HG03103 (cell line): Measurements from ENCODE around the gene MSMB.
"Not testable (repeated sequence)": the region's sequence is repeated elsewhere in the genome, so short reads cannot be mapped to it uniquely, and the experiment has no call there.

Experiments used
- ATAC-seq: cut with Tn5 transposase; IDR thresholded peaks from one replicate; pipeline ENCODE4 v1.9.1; 2021; ENCODE audit warnings: low read depth; ENCODE audit not compliant: unreplicated experiment

The MSMB gene

GRCh38 chr10:46014683-46015405 is 31.2 kb downstream of the MSMB start:
- no peak for ATAC-seq

GRCh38 chr10:46014206-46014605 is 31.9 kb downstream of the MSMB start:
- ATAC-seq, result no peak

DNA sequence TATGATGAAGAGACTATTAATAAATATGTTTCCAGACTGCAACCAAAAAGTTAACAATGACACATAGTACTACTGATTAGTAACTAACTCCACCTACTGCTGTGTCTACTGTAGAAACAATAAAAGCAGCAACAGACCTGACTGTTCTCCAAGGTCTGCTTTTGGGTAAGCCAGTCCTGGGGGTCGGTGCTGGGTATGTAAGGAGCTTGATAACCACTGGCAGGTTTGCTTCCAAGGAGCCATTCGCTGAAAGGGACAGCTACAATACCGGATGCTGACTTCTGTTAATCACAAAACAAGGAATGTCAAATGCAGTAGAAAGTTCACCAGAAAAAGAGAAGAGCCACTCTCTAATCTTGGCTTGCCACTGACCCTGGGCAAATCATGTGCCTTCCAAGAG is 33.3 kb downstream of the MSMB start:
- no peak for ATAC-seq

DNA sequence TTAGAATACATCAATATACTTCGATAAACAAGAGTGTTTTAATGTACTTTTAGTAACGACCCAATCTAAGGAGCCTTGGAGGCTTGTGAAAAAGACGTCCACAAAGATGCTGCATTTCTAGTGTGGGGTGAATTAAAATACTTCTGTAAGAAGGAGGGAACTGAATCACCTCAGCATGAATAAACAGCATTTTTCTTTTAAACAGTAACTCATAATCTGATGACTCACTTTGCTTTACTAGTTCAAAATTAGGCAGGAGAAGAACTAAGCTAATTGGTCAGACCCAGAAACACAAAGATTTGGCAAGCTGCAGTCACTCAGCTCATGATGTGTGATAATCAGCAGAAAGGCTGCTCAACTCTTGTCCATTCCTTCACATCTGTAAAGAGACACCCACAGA is 39.9 kb downstream of the MSMB start:
- no peak for ATAC-seq

DNA sequence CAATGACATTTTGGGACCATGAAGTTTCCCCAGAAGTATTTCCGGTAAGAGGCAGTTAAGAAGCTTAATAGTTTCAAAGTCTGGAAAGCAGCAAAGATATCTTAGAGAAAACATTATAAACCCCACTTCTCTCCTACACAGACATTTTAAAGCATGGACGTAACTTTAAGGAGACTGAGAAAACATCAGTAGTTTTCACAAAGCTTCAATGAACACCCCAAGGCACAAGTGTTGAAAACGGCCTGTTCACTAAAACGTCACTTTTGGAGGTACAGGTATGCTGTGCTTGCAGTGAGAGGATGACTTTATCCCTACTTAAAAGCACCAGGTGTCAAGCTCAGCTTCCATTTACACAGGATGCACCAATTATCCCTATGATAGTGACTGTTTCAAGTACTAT is 40.7 kb downstream of the MSMB start:
- no peak for ATAC-seq

- no peak for ATAC-seq
Observed at GRCh38 chr10:46004963-46005362, 41.1 kb downstream of the MSMB start.

GRCh38 chr10:46002916-46003693 is 43.0 kb downstream of the MSMB start:
- no peak for ATAC-seq

DNA sequence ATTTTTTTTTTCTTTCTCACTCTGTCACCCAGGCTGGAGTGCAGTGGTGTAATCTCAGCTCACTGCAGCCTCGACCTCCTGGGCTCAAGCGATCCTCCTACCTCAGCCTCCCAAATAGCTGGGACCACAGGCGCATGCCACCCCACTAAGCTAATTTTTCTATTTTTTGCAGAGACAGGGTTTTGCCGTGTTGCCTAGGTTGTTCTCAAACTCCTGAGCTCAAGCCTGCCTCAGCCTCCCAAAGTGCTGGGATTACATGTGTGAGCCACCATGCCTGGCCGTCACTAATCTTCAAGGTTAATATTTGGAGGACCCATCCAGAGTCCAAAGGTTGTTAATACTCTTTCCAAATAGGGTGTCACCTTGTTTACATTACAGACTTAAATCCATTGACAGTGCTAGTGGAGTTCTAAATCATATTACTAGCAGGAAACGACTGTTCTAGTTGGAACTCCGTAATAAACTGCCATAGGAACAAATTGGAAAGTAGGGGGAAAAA is 43.8 kb downstream of the MSMB start:
- ATAC-seq, result not testable (repeated sequence)

DNA sequence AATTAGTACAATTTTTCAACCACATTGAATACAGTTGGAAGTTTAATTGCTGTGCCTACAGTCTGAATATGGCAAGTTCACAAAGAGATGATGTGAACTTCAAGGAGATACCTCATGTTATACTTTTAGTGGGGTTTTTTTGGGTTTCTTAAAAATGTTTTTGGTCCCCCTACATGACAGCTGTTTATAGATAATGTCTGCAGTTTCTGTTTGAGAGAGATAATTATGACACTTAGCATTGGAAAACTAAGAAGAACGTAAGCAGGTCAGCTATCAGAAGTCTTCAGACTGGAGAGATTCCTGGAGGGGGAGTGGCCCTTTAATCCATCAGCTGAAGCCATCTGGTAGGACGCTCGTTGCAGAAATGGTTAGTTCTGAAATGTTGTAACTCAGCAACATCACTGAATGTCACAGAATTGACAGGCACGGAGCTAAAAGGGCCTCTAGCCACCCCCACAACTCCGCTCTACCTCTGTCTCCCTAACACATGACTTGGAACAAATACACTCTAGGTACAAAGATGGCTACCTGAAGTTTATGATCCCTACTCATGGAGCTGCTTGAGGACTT is 44.8 kb downstream of the MSMB start:
- no peak for ATAC-seq

DNA sequence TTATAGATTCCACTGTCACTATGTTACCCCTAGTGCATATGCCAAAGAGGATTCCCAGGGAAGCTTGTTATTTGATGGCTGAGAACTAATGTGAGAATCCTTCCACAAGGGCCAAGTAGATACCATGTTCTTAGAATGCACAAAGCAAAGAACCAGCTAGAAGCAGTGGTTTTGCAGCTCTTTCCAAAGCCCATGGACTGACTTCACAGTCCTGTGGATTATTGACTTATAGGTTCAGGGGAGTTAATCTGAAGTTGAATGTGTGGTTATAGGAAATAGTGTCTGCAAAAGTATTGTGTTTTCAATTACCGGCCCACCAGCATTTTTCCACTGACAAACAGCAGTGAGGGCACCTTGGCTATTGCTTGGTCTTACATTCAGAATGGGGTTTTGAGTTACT is 45.5 kb downstream of the MSMB start:
- no peak for ATAC-seq

DNA sequence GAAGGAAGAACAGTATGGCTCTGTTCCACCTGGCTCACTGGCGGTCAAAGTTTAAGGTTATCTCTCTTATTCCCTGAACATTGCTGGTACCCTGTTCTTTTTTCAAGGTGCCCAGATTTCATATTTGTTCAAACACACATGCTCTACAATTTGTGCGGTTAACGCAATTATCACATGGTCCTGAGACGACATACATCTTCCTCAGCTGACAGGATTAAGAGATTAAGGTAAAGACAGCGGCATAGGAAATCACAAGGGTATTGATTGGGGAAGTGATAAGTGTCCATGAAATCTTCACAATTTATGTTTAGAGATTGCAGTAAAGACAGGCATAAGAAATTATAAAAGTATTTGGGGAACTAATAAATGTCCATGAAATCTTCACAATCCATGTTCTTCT is 46.1 kb downstream of the MSMB start:
- ATAC-seq, result not testable (repeated sequence)

- no peak for ATAC-seq
Observed at GRCh38 chr10:45997994-45998763, 47.9 kb downstream of the MSMB start.

DNA sequence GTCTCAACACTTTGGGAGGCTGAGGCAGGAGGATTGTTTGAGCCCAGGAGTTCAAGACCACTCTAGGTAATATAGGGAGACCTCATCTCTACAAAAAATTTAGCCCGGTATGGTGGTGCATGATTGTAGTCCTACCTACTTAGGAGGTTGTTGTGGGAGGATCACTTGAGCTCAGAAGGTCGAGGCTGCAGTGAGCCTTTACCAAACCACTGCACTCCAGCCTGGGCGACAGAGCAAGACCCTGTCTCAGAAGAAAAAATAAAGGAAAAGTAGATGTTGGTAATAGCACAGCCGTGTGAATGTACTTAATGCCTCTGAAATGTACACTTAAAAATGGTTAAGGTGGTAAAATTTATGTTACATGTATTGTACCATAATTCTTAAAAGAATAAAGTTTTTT is 48.5 kb downstream of the MSMB start:
- no peak for ATAC-seq

- not testable (repeated sequence) for ATAC-seq
Observed at GRCh38 chr10:45985590-45985989, 60.5 kb downstream of the MSMB start.

DNA sequence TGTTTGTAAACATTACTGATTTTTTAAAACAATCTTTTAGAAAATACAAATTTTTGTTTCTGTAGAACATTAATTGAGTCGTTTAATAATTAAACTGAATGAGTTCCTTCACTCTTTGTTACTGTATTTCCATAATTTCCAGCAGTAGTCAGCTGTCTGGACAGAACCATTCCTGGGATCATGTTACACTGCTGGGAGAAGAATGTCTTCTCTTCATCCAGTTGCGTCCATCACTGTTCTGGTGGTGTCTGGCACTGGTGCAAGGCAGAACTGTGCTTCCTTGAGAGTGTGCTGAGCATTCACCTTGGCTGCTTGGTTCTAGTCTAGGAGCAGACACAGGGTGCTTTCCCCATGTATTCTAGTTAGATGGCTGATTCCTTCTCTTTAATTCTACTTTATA is 61.6 kb downstream of the MSMB start:
- not testable (repeated sequence) for ATAC-seq

DNA sequence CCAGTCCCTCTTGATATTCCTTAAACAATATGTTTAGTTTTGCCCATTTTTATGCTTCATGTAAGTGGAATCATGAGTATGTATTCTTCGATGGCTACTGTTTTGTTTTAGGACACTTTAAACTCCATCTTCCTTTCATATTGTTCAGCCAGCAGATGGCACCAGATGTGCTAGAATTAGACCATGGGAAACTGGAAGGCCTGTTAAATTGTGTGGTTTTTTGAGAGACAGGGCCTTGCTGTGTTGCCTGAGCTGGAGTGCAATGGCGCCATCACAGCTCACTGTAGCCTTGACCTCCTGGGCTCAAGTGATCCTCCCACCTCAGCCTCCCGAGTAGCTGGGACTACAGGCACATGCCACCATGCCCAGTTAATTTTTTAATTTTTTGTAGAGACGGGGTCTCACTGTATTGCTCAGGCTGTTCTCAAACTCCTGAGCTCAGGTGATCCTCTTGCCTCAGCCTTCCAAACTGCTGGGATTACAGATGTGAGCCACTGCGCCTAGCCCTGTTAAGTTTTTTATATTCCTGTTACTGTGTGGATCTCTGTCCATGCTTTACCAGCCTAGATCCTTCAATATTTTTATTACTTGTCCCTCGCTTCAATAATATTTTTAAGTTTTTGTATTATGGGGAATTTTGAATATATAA is 62.4 kb downstream of the MSMB start:
- ATAC-seq, result peak; percentile 59
